H9 (cell line): ENCODE data around the gene PRKAG2. TPM values are rescaled to one million over a fixed set of nuclear protein-coding genes. Genes with fewer than 3 reads are reported as not detected.

Experiments used
- DNase-seq: peaks from one replicate; pipeline ENCODE4 v3.0.0-alpha.2; 2017
- H2AFZ ChIP-seq: one replicate; pipeline ENCODE4 v1.6.1; 2013; ENCODE audit warnings: mild to moderate bottlenecking, low read length, control low read depth, moderate library complexity
- H2AK5ac ChIP-seq: 2 replicates; pipeline ENCODE4 v1.6.1; 2013; ENCODE audit warnings: low read length, control low read depth, mixed read lengths; ENCODE audit not compliant: insufficient read length
- H2BK120ac ChIP-seq: one replicate; pipeline ENCODE4 v1.6.1; 2013; ENCODE audit warnings: low read depth, mild to moderate bottlenecking, low read length, control low read depth, inconsistent platforms; ENCODE audit not compliant: poor library complexity, severe bottlenecking
- H2BK12ac ChIP-seq: 2 replicates; pipeline ENCODE4 v1.6.1; 2013; ENCODE audit warnings: low read length, control low read depth, mixed read lengths, low read depth; ENCODE audit not compliant: insufficient read length
- H2BK15ac ChIP-seq: 2 replicates; pipeline ENCODE4 v1.6.1; 2013; ENCODE audit warnings: low read depth, low read length, control low read depth
- H2BK20ac ChIP-seq: one replicate; pipeline ENCODE4 v1.6.1; 2013; ENCODE audit warnings: low read depth, mild to moderate bottlenecking, low read length, control low read depth, inconsistent platforms; ENCODE audit not compliant: poor library complexity, severe bottlenecking
- H2BK5ac ChIP-seq: 2 replicates; pipeline ENCODE4 v1.6.1; 2013; ENCODE audit warnings: low read length, control low read depth, mixed read lengths; ENCODE audit not compliant: insufficient read length
- H3K14ac ChIP-seq: 2 replicates; pipeline ENCODE4 v1.6.1; 2013; ENCODE audit warnings: low read length, control low read depth; ENCODE audit not compliant: insufficient read depth
- H3K18ac ChIP-seq: 2 replicates; pipeline ENCODE4 v1.6.1; 2013; ENCODE audit warnings: low read depth, mild to moderate bottlenecking, mixed read lengths, low read length, control low read depth; ENCODE audit not compliant: insufficient read length
- H3K23ac ChIP-seq: 2 replicates; pipeline ENCODE4 v1.6.1; 2013; ENCODE audit warnings: low read length, control low read depth, mixed read lengths, low read depth; ENCODE audit not compliant: insufficient read length
- H3K23me2 ChIP-seq: 2 replicates; pipeline ENCODE4 v1.6.1; 2013; ENCODE audit warnings: low read depth, mild to moderate bottlenecking, mixed read lengths, low read length, control low read depth; ENCODE audit not compliant: insufficient read length, poor library complexity, severe bottlenecking
- H3K27ac ChIP-seq: 2 replicates; pipeline ENCODE4 v1.5.1; 2013; ENCODE audit warnings: low read length, control low read depth, mixed read lengths, low read depth; ENCODE audit not compliant: insufficient read length
- H3K27me3 ChIP-seq: 2 replicates; pipeline ENCODE4 v1.6.1; 2013; ENCODE audit warnings: low read length, control low read depth, inconsistent platforms; ENCODE audit not compliant: insufficient read depth
- H3K4ac ChIP-seq: 2 replicates; pipeline ENCODE4 v1.6.1; 2013; ENCODE audit warnings: low read depth, mild to moderate bottlenecking, control low read depth, inconsistent platforms, low read length, moderate library complexity
- H3K4me1 ChIP-seq: 2 replicates; pipeline ENCODE4 v1.6.1; 2013; ENCODE audit warnings: low read length, control low read depth, inconsistent platforms; ENCODE audit not compliant: insufficient read depth
- H3K4me2 ChIP-seq: 2 replicates; pipeline ENCODE4 v1.6.1; 2013; ENCODE audit warnings: low read length, control low read depth, mixed read lengths; ENCODE audit not compliant: insufficient read length, insufficient read depth
- H3K56ac ChIP-seq: 2 replicates; pipeline ENCODE4 v1.6.1; 2013; ENCODE audit warnings: low read depth, mild to moderate bottlenecking, mixed read lengths, low read length, control low read depth; ENCODE audit not compliant: insufficient read length
- H3K79me1 ChIP-seq: 2 replicates; pipeline ENCODE4 v1.6.1; 2013; ENCODE audit warnings: low read depth, mild to moderate bottlenecking, moderate library complexity, low read length, control low read depth, inconsistent platforms; ENCODE audit not compliant: insufficient read depth, poor library complexity, severe bottlenecking
- H3K79me2 ChIP-seq: 2 replicates; pipeline ENCODE4 v1.6.1; 2013; ENCODE audit warnings: low read length, control low read depth, inconsistent platforms; ENCODE audit not compliant: insufficient read depth
- H3K9ac ChIP-seq: 2 replicates; pipeline ENCODE4 v1.6.1; 2013; ENCODE audit warnings: low read length, control low read depth, mixed read lengths; ENCODE audit not compliant: insufficient read length; ENCODE audit errors: extremely low read depth
- H3K9me3 ChIP-seq: one replicate; pipeline ENCODE4 v1.6.1; 2013; ENCODE audit warnings: low read depth, low read length, inconsistent platforms; ENCODE audit not compliant: control insufficient read depth
- H3T11ph ChIP-seq: one replicate; pipeline ENCODE4 v1.6.1; 2013; ENCODE audit warnings: mild to moderate bottlenecking, low read length, control low read depth, inconsistent platforms
- H4K20me1 ChIP-seq: one replicate; pipeline ENCODE4 v1.6.1; 2013; ENCODE audit not compliant: control insufficient read depth, insufficient read length, insufficient read depth
- H4K5ac ChIP-seq: 2 replicates; pipeline ENCODE4 v1.6.1; 2013; ENCODE audit warnings: low read depth, mild to moderate bottlenecking, mixed read lengths, low read length, control low read depth; ENCODE audit not compliant: insufficient read length
- H4K8ac ChIP-seq: replicated peaks from 2 replicates; pipeline ENCODE4 v1.6.1; 2013; ENCODE audit warnings: low read length, control low read depth, mixed read lengths, low read depth; ENCODE audit not compliant: insufficient read length
- H4K91ac ChIP-seq: 2 replicates; pipeline ENCODE4 v1.6.1; 2013; ENCODE audit warnings: low read depth, mild to moderate bottlenecking, moderate library complexity, mixed read lengths, low read length, control low read depth; ENCODE audit not compliant: insufficient read length
- H3K27ac Mint-ChIP-seq, 3 experiments: 2 replicates in 2 of 3; 3 replicates in 1 of 3; pipeline ENCODE4 v1.8.0; 2020 to 2021; ENCODE audit warnings: mixed read lengths in 3 of 3, mild to moderate bottlenecking in 1 of 3, moderate library complexity in 1 of 3
- H3K27me3 Mint-ChIP-seq: 2 replicates; pipeline ENCODE4 v1.8.0; 2021; ENCODE audit warnings: low read depth, mild to moderate bottlenecking, moderate library complexity, mixed read lengths
- H3K36me3 Mint-ChIP-seq, 3 experiments: 2 replicates in 2 of 3; 3 replicates in 1 of 3; pipeline ENCODE4 v1.8.0; 2020 to 2021; ENCODE audit warnings: low read depth in 3 of 3, mixed read lengths in 3 of 3; ENCODE audit not compliant: insufficient read depth in 1 of 3
- H3K4me1 Mint-ChIP-seq, 2 experiments: 2 replicates each; pipeline ENCODE4 v1.8.0; 2020; ENCODE audit warnings: mixed read lengths in 2 of 2
- H3K4me3 Mint-ChIP-seq, 2 experiments: 2 replicates in 1 of 2; 3 replicates in 1 of 2; pipeline ENCODE4 v1.8.0; 2020 to 2021; ENCODE audit warnings: mild to moderate bottlenecking in 2 of 2, mixed read lengths in 2 of 2, moderate library complexity in 1 of 2
- H3K9me3 Mint-ChIP-seq, 2 experiments: 2 replicates in 1 of 2; 3 replicates in 1 of 2; pipeline ENCODE4 v1.8.0; 2020; ENCODE audit warnings: mild to moderate bottlenecking in 2 of 2, mixed read lengths in 2 of 2, moderate library complexity in 1 of 2
- WGBS: extraction: QIAGEN DNeasy Blood & Tissue Kit; methylation state at CpG from one replicate; pipeline ENCODE4 v1.1.7; 2013; ENCODE audit warnings: missing lambda C conversion rate, low lambda C conversion rate, mixed read lengths; ENCODE audit not compliant: insufficient read length; ENCODE audit errors: extremely low coverage; 5-methylcytosine and 5-hydroxymethylcytosine counted together
- total RNA-seq: library from RNA; stranded (reverse); gene quantifications from 2 replicates; pipeline ENCODE4 v1.2.1, GENCODE V29; 2021
- TF ChIP-seq, protein P1 (sequence below): fragments of 200-600 bp; sonication (generic); conservative IDR thresholded peaks from 3 replicates; pipeline ENCODE4 v1.8.0; 2021; ENCODE audit warnings: antibody characterized with exemption, mild to moderate bottlenecking

The PRKAG2 gene
- total RNA-seq, 1 experiment from 2014 or later: 11.8 TPM

DNA sequence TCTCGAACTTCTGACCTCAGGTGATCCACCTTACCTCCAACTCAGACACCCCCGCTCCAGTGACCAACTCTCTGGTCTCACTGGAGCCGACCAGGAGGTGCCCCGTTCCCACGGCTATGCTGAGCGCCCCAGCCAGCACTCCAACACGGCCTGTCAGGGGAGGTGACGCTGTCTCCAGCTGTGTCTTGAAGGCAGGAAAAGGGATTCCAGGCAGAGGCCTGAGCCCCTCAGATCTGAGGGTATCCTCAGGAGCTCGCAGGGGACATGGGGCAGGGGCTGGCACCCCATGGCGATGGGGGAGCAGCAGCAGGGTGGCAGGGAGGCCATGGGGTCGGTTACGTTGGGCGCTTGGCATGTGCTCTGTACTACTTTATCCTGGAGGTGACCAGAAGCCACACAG, 262.9 kb downstream of the PRKAG2 start:
- H4K8ac ChIP-seq: no peak overlapping the region
- no peak overlapping the region for H4K5ac ChIP-seq
- no peak overlapping the region for H3K14ac ChIP-seq
- no peaks in the 10 kb centered on the region for H3K4me1 ChIP-seq
- H3K4me1 Mint-ChIP-seq: no peaks in the 10 kb centered on the region
- H3K4me3 Mint-ChIP-seq: no peak overlapping the region
- H2AFZ ChIP-seq: no peak overlapping the region
- no peak overlapping the region for H2BK15ac ChIP-seq
- no peaks in the 10 kb centered on the region for H3K27me3 ChIP-seq
- TF ChIP-seq, protein P1, sequence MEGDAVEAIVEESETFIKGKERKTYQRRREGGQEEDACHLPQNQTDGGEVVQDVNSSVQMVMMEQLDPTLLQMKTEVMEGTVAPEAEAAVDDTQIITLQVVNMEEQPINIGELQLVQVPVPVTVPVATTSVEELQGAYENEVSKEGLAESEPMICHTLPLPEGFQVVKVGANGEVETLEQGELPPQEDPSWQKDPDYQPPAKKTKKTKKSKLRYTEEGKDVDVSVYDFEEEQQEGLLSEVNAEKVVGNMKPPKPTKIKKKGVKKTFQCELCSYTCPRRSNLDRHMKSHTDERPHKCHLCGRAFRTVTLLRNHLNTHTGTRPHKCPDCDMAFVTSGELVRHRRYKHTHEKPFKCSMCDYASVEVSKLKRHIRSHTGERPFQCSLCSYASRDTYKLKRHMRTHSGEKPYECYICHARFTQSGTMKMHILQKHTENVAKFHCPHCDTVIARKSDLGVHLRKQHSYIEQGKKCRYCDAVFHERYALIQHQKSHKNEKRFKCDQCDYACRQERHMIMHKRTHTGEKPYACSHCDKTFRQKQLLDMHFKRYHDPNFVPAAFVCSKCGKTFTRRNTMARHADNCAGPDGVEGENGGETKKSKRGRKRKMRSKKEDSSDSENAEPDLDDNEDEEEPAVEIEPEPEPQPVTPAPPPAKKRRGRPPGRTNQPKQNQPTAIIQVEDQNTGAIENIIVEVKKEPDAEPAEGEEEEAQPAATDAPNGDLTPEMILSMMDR: no peak
- DNase-seq: no peak
- WGBS: no CpG with 5 or more reads among the region's 13 CpGs
- H3K79me1 ChIP-seq: no peaks in the 10 kb centered on the region
- H2AK5ac ChIP-seq: no peak overlapping the region
- no peak overlapping the region for H3K23ac ChIP-seq
- no peaks in the 10 kb centered on the region for H3K27me3 Mint-ChIP-seq
- no peak overlapping the region for H2BK120ac ChIP-seq
- H3K79me2 ChIP-seq: no peaks in the 10 kb centered on the region
- peaks cover 0 to 2% (median 2%) of the 10 kb centered on the region in 3 experiments; a peak in 3 of 7 replicates for H3K36me3 Mint-ChIP-seq
- no peak overlapping the region for H3K27ac ChIP-seq
- H3K4ac ChIP-seq: no peak overlapping the region
- H4K91ac ChIP-seq: no peak overlapping the region
- no peaks in the 10 kb centered on the region for H3K23me2 ChIP-seq
- H3K56ac ChIP-seq: no peak overlapping the region
- no peak overlapping the region for H2BK20ac ChIP-seq
- no peaks in the 10 kb centered on the region for H3K9me3 ChIP-seq
- H3K18ac ChIP-seq: no peak overlapping the region
- no peak overlapping the region for H3T11ph ChIP-seq
- no peak overlapping the region for H2BK12ac ChIP-seq
- no peak overlapping the region for H3K27ac Mint-ChIP-seq
- H2BK5ac ChIP-seq: no peak overlapping the region
- no peaks in the 10 kb centered on the region for H4K20me1 ChIP-seq
- no peak overlapping the region for H3K4me2 ChIP-seq
- no peaks in the 10 kb centered on the region for H3K9me3 Mint-ChIP-seq
- no peak overlapping the region for H3K9ac ChIP-seq
